Measurements from ENCODE around the gene CRB1. TPM values are rescaled to one million over a fixed set of nuclear protein-coding genes. Genes with fewer than 3 reads are reported as not detected.

Gene CRB1
- total RNA-seq, 4 donors from 2014 or later: 0.12 to 0.54 (median 0.33) TPM

GRCh38 chr1:197510691-197511378, 242.8 kb downstream of the CRB1 start:
- Histone ChIP-seq H3K27me3 (no peaks in the 10 kb centered on the region), H3K9me3 (no peaks in the 10 kb centered on the region), H3K4me1 (no peaks in the 10 kb centered on the region), H3K36me3 (peaks cover 0 to 23% of the 10 kb centered on the region in 2 donors), H3K27ac (no peak overlapping the region), H3K4me3 (no peak overlapping the region)
- ATAC-seq: no peak
- TF ChIP-seq POLR2AphosphoS5 (IDR thresholded peaks at IDR 0.05): no peak
- no peak for TF ChIP-seq CTCF (IDR thresholded peaks at IDR 0.05)
- TF ChIP-seq POLR2A (IDR thresholded peaks at IDR 0.05): no peak
- no peak for TF ChIP-seq EP300 (IDR thresholded peaks at IDR 0.05)
- whole genome bisulfite sequencing, 2 donors (ENCODE audit: low coverage in 1 of 2): 82% methylated on average over 4 of the region's 4 CpGs

- Histone ChIP-seq H3K27me3 (no peaks in the 10 kb centered on the region), H3K4me3 (no peak overlapping the region), H3K36me3 (peaks cover 0 to 15% of the 10 kb centered on the region in 2 donors), H3K27ac (no peak overlapping the region), H3K9me3 (no peaks in the 10 kb centered on the region), H3K4me1 (no peaks in the 10 kb centered on the region)
- 84 to 91% methylated on average over 1 of the region's 1 CpG for WGBS, 2 donors (ENCODE audit: low coverage in 1 of 2)
- no peak for ATAC-seq
- TF ChIP-seq POLR2AphosphoS5 (IDR thresholded peaks at IDR 0.05) (no peak), CTCF (IDR thresholded peaks at IDR 0.05) (no peak), EP300 (IDR thresholded peaks at IDR 0.05) (no peak), POLR2A (IDR thresholded peaks at IDR 0.05) (no peak)
Observed at GRCh38 chr1:197515421-197515820, 247.4 kb downstream of the CRB1 start.

- H3K9me3 ChIP-seq: no peaks in the 10 kb centered on the region
- H3K27ac ChIP-seq: no peak overlapping the region
- H3K27me3 ChIP-seq: no peaks in the 10 kb centered on the region
- no peak overlapping the region for H3K4me3 ChIP-seq
- H3K4me1 ChIP-seq: no peaks in the 10 kb centered on the region
- no peaks in the 10 kb centered on the region for H3K36me3 ChIP-seq
- ATAC-seq: no peak
- 90 to 100% methylated on average over 1 of the region's 1 CpG for WGBS, 2 donors (ENCODE audit: low coverage in 1 of 2)
- peak in 1 of 4 experiments; percentile 32 for TF ChIP-seq CTCF (IDR thresholded peaks at IDR 0.05)
- TF ChIP-seq EP300 (IDR thresholded peaks at IDR 0.05): no peak
- TF ChIP-seq POLR2A (IDR thresholded peaks at IDR 0.05): no peak
- TF ChIP-seq POLR2AphosphoS5 (IDR thresholded peaks at IDR 0.05): no peak
Observed at GRCh38 chr1:197519741-197520334, 251.8 kb downstream of the CRB1 start.

GRCh38 chr1:197521118-197521739, 253.2 kb downstream of the CRB1 start:
- WGBS, 2 donors (ENCODE audit: low coverage in 1 of 2): 43 to 51% methylated on average over 2 of the region's 2 CpGs
- H3K27me3 ChIP-seq: no peaks in the 10 kb centered on the region
- no peaks in the 10 kb centered on the region for H3K36me3 ChIP-seq
- no peak for ATAC-seq
- H3K4me1 ChIP-seq: no peaks in the 10 kb centered on the region
- H3K4me3 ChIP-seq: no peak overlapping the region
- no peak overlapping the region for H3K27ac ChIP-seq
- TF ChIP-seq POLR2A (IDR thresholded peaks at IDR 0.05) (no peak), CTCF (IDR thresholded peaks at IDR 0.05) (peak in 1 of 4 experiments; percentile 57), POLR2AphosphoS5 (IDR thresholded peaks at IDR 0.05) (no peak), EP300 (IDR thresholded peaks at IDR 0.05) (no peak)
- no peaks in the 10 kb centered on the region for H3K9me3 ChIP-seq

Data from gastroesophageal sphincter (tissue), 4 donors.